Gastrocnemius medialis (tissue), 4 donors: Measurements from ENCODE around the gene CYTL1. TPM values are rescaled to one million over a fixed set of nuclear protein-coding genes. Genes with fewer than 3 reads are reported as not detected.

Experiments
- ATAC-seq, 2 donors: fragments of 150-250 bp; one replicate each; pipeline ENCODE4 v1.9.1; 2016
- DNase-seq, 2 donors: peaks; one replicate each; pipeline ENCODE4 v3.0.0-alpha.2; 2019
- H3K27ac ChIP-seq, 4 donors: fragments of 200-600 bp; sonication (generic); 1 replicate in 1 of 4; 2 replicates in 3 of 4; pipeline ENCODE4 v1.5.1; 2016 to 2018; ENCODE audit warnings: mild to moderate bottlenecking in 2 of 4, moderate library complexity in 1 of 4
- H3K27me3 ChIP-seq, 3 donors: fragments of 200-600 bp; sonication (generic) in 2 of 3; 1 replicate in 1 of 3; 2 replicates in 2 of 3; pipeline versions ENCODE4 v1.5.1 to v1.6.0; 2016 to 2019; ENCODE audit warnings: mild to moderate bottlenecking in 1 of 3, moderate library complexity in 1 of 3
- H3K36me3 ChIP-seq, 2 donors: fragments of 200-600 bp; sonication (generic) in 1 of 2; one replicate each; pipeline ENCODE4 v1.5.1; 2017 to 2018
- H3K4me1 ChIP-seq, 2 donors: fragments of 200-600 bp; sonication (generic) in 1 of 2; one replicate each; pipeline ENCODE4 v1.5.1; 2016 to 2017; ENCODE audit warnings: mild to moderate bottlenecking in 2 of 2
- H3K4me3 ChIP-seq, 4 donors: fragments of 200-600 bp; sonication (generic) in 3 of 4; 1 replicate in 1 of 4; 2 replicates in 3 of 4; pipeline ENCODE4 v1.5.1; 2016 to 2019; ENCODE audit warnings: mild to moderate bottlenecking in 2 of 4
- H3K9me3 ChIP-seq, 3 donors: fragments of 200-600 bp; sonication (generic) in 2 of 3; 1 replicate in 1 of 3; 2 replicates in 2 of 3; pipeline ENCODE4 v1.5.1; 2016 to 2019
- POLR2A ChIP-seq, 2 donors: fragments of 450-650 bp; IDR thresholded peaks; one replicate each; pipeline ENCODE4 v1.6.1; 2017; ENCODE audit warnings: antibody characterized with exemption in 2 of 2, mild to moderate bottlenecking in 2 of 2, moderate library complexity in 2 of 2
- in situ Hi-C, 4 donors: fragments of 200-750 bp; cut with MboI; loops; one replicate each; pipeline versions ENCODE4 v1.15.0 to v1.8.0; 2017; ENCODE audit warnings: low sequenced_read_pairs in 4 of 4
- intact Hi-C: fragments of 100-400 bp; cut with DNase I; formaldehyde crosslinking; loops from one replicate; pipeline ENCODE4 v1.15.1; 2023; ENCODE audit warnings: low total_unique reads
- total RNA-seq, 4 donors: library from RNA; depleted of rRNA; stranded (reverse); fragments of >200 nt; gene quantifications; one replicate each; pipeline versions ENCODE4 v1.1.0 to v1.2.3, GENCODE V29; 2016
- TF ChIP-seq, protein P1 (sequence below), 5 experiments: fragments of 450-650 bp in 3 of 5; fragments of 200-600 bp in 2 of 5; sonication (generic) in 2 of 5; IDR thresholded peaks in 4 of 5; conservative IDR thresholded peaks in 1 of 5; 1 replicate in 4 of 5; 2 replicates in 1 of 5; pipeline ENCODE4 v1.5.1; 2016 to 2019; ENCODE audit warnings: antibody characterized with exemption in 5 of 5, mild to moderate bottlenecking in 3 of 5, moderate library complexity in 3 of 5

CYTL1 gene
- total RNA-seq, 4 donors from 2014 or later, result not detected

DNA sequence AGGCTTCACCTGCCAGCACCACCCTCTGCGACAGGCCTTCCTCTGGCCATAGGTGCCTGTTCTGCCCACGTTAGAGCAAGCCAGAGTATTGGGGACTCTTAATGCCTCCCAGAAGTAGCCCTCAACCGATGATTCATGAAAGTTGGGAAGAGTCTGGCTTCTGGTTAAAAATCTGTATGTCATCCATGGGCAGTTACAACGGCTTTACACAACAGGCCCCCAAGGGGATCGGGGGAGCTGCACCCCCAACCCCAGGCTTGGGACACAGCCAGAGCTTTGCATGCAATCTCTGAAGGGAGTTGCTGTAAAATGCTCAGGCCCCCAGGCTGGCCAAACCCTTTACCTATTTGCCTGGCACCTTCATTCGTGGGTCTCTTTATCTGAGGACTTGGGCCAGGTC is 5.4 kb upstream of the CYTL1 start:
- ATAC-seq (peak in 1 of 2 donors; percentile 68), DNase-seq (peak in 1 of 2 donors; percentile 22)
- in situ Hi-C loops, result loop anchor here in 1 of 4 donors (25.0 kb wide), 1 partner anchor 788 kb away; no protein-coding TSS in a partner anchor
- Histone ChIP-seq H3K27me3 (peaks cover 0 to under 1% (median 0%) of the 10 kb centered on the region in 3 donors), H3K27ac (no peak overlapping the region), H3K36me3 (no peaks in the 10 kb centered on the region), H3K4me1 (no peaks in the 10 kb centered on the region), H3K9me3 (no peaks in the 10 kb centered on the region), H3K4me3 (no peak overlapping the region)
- no peak for TF ChIP-seq POLR2A (IDR thresholded peaks at IDR 0.05)
- TF ChIP-seq, protein P1, sequence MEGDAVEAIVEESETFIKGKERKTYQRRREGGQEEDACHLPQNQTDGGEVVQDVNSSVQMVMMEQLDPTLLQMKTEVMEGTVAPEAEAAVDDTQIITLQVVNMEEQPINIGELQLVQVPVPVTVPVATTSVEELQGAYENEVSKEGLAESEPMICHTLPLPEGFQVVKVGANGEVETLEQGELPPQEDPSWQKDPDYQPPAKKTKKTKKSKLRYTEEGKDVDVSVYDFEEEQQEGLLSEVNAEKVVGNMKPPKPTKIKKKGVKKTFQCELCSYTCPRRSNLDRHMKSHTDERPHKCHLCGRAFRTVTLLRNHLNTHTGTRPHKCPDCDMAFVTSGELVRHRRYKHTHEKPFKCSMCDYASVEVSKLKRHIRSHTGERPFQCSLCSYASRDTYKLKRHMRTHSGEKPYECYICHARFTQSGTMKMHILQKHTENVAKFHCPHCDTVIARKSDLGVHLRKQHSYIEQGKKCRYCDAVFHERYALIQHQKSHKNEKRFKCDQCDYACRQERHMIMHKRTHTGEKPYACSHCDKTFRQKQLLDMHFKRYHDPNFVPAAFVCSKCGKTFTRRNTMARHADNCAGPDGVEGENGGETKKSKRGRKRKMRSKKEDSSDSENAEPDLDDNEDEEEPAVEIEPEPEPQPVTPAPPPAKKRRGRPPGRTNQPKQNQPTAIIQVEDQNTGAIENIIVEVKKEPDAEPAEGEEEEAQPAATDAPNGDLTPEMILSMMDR (IDR thresholded peaks at IDR 0.05 in 4 of 5, conservative IDR thresholded peaks at IDR 0.05 in 1 of 5), result no peak
- intact Hi-C loops, result no loop called here

DNA sequence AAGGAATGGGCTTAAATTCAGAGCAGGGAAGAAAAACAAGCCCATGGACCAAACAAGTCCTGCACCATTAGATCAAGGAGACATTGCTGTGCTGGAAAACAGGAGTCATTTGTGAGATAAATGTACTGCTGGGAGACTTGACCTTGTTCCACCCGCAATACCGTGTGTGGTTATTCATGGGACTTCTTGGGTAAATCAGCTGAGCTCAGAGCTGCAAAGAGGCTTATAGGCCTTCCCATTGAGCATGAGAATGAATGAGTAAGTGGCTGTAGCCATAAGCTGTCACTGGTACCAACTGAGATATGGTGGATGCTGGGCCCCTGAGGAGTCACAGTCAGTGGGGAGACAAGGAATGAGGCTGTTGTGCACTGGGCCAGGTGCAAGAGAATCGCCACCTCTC is 2.3 kb upstream of the CYTL1 start:
- intact Hi-C loops, result no loop called here
- TF ChIP-seq, protein P1 (IDR thresholded peaks at IDR 0.05 in 4 of 5, conservative IDR thresholded peaks at IDR 0.05 in 1 of 5), result no peak
- TF ChIP-seq POLR2A (IDR thresholded peaks at IDR 0.05), result no peak
- Histone ChIP-seq H3K4me3 (no peak overlapping the region), H3K4me1 (no peaks in the 10 kb centered on the region), H3K27me3 (peaks cover 4 to 16% (median 5%) of the 10 kb centered on the region in 3 donors), H3K27ac (no peak overlapping the region), H3K9me3 (no peaks in the 10 kb centered on the region), H3K36me3 (no peaks in the 10 kb centered on the region)
- no peak for DNase-seq
- no peak for ATAC-seq
- in situ Hi-C loops, result no loop called here

DNA sequence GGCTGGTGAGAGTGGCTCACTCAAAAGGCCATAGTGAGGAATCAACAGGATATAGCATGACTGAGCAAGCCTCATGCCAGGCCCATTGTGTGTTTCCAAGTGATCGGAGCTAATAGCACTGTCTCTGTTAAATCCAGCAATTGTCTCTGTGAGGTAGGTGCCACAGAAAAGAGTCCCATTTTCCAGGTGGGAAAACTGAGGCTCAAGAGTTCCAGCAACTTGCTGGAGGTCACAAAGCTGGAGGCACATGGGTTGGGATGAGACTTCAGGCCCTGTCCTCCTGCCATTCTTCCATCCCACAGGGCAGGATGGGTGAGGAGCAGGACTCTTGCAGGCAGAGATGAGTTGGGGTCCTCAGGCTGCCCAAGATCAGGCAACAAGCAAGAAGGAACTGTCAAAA is 1.1 kb upstream of the CYTL1 start:
- intact Hi-C loops, result no loop called here
- TF ChIP-seq, protein P1 (IDR thresholded peaks at IDR 0.05 in 4 of 5, conservative IDR thresholded peaks at IDR 0.05 in 1 of 5), result no peak
- TF ChIP-seq POLR2A (IDR thresholded peaks at IDR 0.05), result no peak
- no peak for DNase-seq
- H3K36me3 ChIP-seq, result no peaks in the 10 kb centered on the region
- H3K27ac ChIP-seq, result no peak overlapping the region
- H3K27me3 ChIP-seq, result peaks cover 4 to 16% (median 5%) of the 10 kb centered on the region in 3 donors
- in situ Hi-C loops, result no loop called here
- H3K4me1 ChIP-seq, result no peaks in the 10 kb centered on the region
- no peaks in the 10 kb centered on the region for H3K9me3 ChIP-seq
- no peak for ATAC-seq
- H3K4me3 ChIP-seq, result no peak overlapping the region

DNA sequence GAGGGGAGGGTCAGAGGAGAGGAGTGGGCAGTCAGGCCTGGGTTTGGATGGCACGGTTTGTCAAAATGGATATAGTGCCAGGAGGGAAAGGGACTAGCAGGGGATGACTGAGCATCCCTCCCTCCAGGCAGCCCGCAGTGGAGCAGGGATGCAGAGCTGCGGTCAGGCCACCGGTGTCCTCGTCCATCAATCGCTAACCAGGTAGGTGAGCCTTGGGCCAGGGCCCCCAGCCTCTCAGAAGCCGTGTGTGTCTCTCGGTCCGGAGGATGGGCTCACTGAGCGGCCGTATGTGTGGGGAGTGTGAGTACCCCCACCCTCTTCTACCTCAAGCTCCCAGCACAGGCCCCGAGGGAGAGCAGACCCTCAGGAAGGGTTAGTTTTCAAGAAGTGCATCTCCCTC is 538 bp upstream of the CYTL1 start:
- Histone ChIP-seq H3K27ac (no peak overlapping the region), H3K9me3 (no peaks in the 10 kb centered on the region), H3K4me1 (no peaks in the 10 kb centered on the region), H3K36me3 (no peaks in the 10 kb centered on the region), H3K27me3 (peaks cover 4 to 16% (median 5%) of the 10 kb centered on the region in 3 donors), H3K4me3 (no peak overlapping the region)
- TF ChIP-seq POLR2A (IDR thresholded peaks at IDR 0.05), result no peak
- TF ChIP-seq, protein P1 (IDR thresholded peaks at IDR 0.05 in 4 of 5, conservative IDR thresholded peaks at IDR 0.05 in 1 of 5), result no peak
- ATAC-seq (no peak), DNase-seq (no peak)
- intact Hi-C loops (no loop called here), in situ Hi-C loops (no loop called here)

DNA sequence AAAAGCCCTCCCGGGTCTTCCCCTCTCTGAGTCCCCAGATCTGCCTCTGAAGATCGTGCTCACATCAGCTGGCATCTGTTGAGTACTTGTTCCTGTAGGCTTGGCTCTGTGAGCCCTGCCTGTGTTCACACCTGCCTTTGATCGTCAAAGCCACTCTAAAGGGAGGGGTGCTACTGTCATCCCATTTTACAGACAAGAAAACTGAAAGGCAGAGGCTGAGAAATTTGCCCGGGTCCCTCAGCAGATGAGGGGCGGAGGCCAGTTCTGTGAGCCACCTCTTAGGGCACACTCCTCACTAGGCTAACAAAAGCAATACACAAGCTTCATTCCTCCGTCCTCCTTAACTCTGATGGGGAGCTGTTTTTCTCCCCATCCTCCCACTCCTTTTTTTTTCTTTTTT is 655 bp downstream of the CYTL1 start:
- H3K36me3 ChIP-seq, result no peaks in the 10 kb centered on the region
- no peak overlapping the region for H3K4me3 ChIP-seq
- intact Hi-C loops, result no loop called here
- in situ Hi-C loops, result no loop called here
- no peak for TF ChIP-seq POLR2A (IDR thresholded peaks at IDR 0.05)
- TF ChIP-seq, protein P1 (IDR thresholded peaks at IDR 0.05 in 4 of 5, conservative IDR thresholded peaks at IDR 0.05 in 1 of 5), result no peak
- ATAC-seq (no peak), DNase-seq (no peak)
- H3K9me3 ChIP-seq, result no peaks in the 10 kb centered on the region
- no peaks in the 10 kb centered on the region for H3K4me1 ChIP-seq
- no peak overlapping the region for H3K27ac ChIP-seq
- peaks cover 4 to 16% (median 5%) of the 10 kb centered on the region in 3 donors for H3K27me3 ChIP-seq
